ENCODE measurements around the gene PSMB10.

- TF ChIP-seq POLR2AphosphoS5 (IDR thresholded peaks at IDR 0.05) = no peak
- TF ChIP-seq, protein P1, sequence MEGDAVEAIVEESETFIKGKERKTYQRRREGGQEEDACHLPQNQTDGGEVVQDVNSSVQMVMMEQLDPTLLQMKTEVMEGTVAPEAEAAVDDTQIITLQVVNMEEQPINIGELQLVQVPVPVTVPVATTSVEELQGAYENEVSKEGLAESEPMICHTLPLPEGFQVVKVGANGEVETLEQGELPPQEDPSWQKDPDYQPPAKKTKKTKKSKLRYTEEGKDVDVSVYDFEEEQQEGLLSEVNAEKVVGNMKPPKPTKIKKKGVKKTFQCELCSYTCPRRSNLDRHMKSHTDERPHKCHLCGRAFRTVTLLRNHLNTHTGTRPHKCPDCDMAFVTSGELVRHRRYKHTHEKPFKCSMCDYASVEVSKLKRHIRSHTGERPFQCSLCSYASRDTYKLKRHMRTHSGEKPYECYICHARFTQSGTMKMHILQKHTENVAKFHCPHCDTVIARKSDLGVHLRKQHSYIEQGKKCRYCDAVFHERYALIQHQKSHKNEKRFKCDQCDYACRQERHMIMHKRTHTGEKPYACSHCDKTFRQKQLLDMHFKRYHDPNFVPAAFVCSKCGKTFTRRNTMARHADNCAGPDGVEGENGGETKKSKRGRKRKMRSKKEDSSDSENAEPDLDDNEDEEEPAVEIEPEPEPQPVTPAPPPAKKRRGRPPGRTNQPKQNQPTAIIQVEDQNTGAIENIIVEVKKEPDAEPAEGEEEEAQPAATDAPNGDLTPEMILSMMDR (IDR thresholded peaks at IDR 0.05) = no peak
These were observed 48.3 kb downstream of the PSMB10 start for GRCh38 chr16:67888331-67888730.
